ENCODE results near the gene PSMD1. TPM values are rescaled to one million over a fixed set of nuclear protein-coding genes. Genes with fewer than 3 reads are reported as not detected.

The PSMD1 gene
- total RNA-seq, 1 experiment from 2014 or later, result 133 TPM

DNA sequence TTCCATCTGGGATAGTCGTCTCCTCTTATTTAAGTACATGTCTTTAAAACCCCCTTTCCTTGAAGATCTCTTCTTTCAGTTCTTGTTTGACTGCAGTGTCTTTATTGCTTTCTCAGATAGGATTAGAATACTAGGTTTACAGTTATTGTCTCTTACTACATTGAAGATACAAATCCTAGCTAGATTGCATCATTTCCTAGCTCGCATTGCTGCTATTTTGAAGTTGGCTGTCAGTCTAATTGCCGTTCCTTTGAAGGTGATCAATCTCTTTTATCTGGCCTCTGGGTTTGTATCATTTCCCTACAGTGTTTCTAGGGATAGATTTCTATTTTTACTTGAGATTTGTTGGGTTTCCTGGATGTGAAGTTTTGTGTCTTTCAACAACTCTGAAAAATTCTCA is 162.6 kb downstream of the PSMD1 start:
- no peak overlapping the region for H2AFZ ChIP-seq (ENCODE audit: low read depth, low read length, poor library complexity, severe bottlenecking)

DNA sequence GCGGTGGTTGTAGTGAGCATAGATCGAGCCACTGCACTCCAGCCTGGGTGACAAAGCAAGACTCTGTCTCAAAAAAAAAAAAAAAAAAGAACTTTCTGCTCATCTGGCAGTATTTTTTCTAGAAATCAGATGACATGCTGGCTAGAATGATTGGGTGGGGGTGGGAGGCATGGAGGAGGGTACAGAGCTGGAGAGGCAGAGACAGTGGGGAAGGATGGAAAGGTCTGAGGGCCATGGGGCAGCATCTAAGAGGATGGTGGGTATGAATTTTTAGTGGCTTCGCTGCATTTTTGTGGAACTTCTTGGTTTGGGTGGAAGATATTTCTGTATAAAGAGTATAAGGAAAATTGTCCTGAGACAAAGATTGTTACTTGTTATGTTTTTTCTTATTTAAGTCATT is 165.1 kb downstream of the PSMD1 start:
- CTCF ChIA-PET, result no interaction called here
- Histone ChIP-seq H3K36me3 (ENCODE audit: control insufficient read depth in 1 of 2, insufficient read depth in 2 of 2, low read length in 2 of 2) (peaks cover 0 to 9% of the 10 kb centered on the region in 2 experiments; a peak in 1 of 4 replicates), H3K9ac (ENCODE audit: low read length) (no peak overlapping the region), H3K4me2 (ENCODE audit: low read length) (no peak overlapping the region), H3K27me3 (ENCODE audit: insufficient read depth, low read length) (no peaks in the 10 kb centered on the region), H3K4me3 (replicated peaks in 1 of 2; ENCODE audit: low read depth in 1 of 2, low read length in 2 of 2) (no peak overlapping the region), H4K20me1 (ENCODE audit: insufficient read depth) (no peaks in the 10 kb centered on the region), H3K27ac (ENCODE audit: low read depth, low read length) (no peak overlapping the region), H3K9me3 (ENCODE audit: control insufficient read depth in 1 of 2, insufficient read depth in 1 of 2, low read depth in 1 of 2, low read length in 2 of 2) (no peaks in the 10 kb centered on the region), H2AFZ (ENCODE audit: low read depth, low read length, poor library complexity, severe bottlenecking) (no peak overlapping the region), H3K79me2 (ENCODE audit: insufficient read depth, low read length) (no peaks in the 10 kb centered on the region), H3K4me1 (ENCODE audit: control insufficient read depth in 1 of 2, insufficient read depth in 2 of 2, low read length in 2 of 2) (no peaks in the 10 kb centered on the region), H3K9me2 (ENCODE audit: insufficient read depth) (no peaks in the 10 kb centered on the region)
- intact Hi-C loops (cut with micrococcal nuclease), result no loop called here
- no peak for ATAC-seq
- POLR2A ChIA-PET, result no interaction called here
- RAD21 ChIA-PET (ENCODE audit: low non-redundant PET in 1 of 2, low total read pairs in 2 of 2, uncharacterized antibody in 2 of 2, unreplicated experiment in 2 of 2), result interaction anchor here in 1 of 2 experiments (0.7 kb wide), 1 partner anchor 8 kb away, joined by 3 read pairs; no protein-coding TSS in a partner anchor
- TF ChIP-seq POLR2AphosphoS5 (IDR thresholded peaks at IDR 0.05; ENCODE audit: low read depth, low read length), result no peak
- no peak for DNase-seq (ENCODE audit: low read depth, low spot score)
- no TSS peak for BruUV-seq (replicated peaks)

More for the DNA sequence above, 162.6 kb downstream of the PSMD1 start:
- no peak for ATAC-seq
- CTCF ChIA-PET, result interaction anchor here (1.5 kb wide), 1 partner anchor 115 kb away, joined by 3 read pairs; no protein-coding TSS in a partner anchor
- intact Hi-C loops (cut with micrococcal nuclease), result no loop called here
- H3K4me3 ChIP-seq (replicated peaks in 1 of 2; ENCODE audit: low read depth in 1 of 2, low read length in 2 of 2), result no peak overlapping the region
- DNase-seq (ENCODE audit: low read depth, low spot score), result no peak
- H3K4me2 ChIP-seq (ENCODE audit: low read length), result no peak overlapping the region
- H3K36me3 ChIP-seq (ENCODE audit: control insufficient read depth in 1 of 2, insufficient read depth in 2 of 2, low read length in 2 of 2), result peaks cover 0 to 9% of the 10 kb centered on the region in 2 experiments; a peak in 1 of 4 replicates
- TF ChIP-seq JUND (IDR thresholded peaks at IDR 0.05) (no peak), POLR2AphosphoS5 (IDR thresholded peaks at IDR 0.05; ENCODE audit: low read depth, low read length) (no peak), RAD21 (IDR thresholded peaks at IDR 0.05; ENCODE audit: low read depth) (no peak), SIN3A (IDR thresholded peaks at IDR 0.05; ENCODE audit: low read depth) (no peak), YY1 (IDR thresholded peaks at IDR 0.05; ENCODE audit: extremely low read depth, insufficient replicate concordance, low read depth, low read length) (no peak), ELF1 (IDR thresholded peaks at IDR 0.05; ENCODE audit: borderline replicate concordance, low read depth) (no peak)
- TF ChIP-seq, protein P1, sequence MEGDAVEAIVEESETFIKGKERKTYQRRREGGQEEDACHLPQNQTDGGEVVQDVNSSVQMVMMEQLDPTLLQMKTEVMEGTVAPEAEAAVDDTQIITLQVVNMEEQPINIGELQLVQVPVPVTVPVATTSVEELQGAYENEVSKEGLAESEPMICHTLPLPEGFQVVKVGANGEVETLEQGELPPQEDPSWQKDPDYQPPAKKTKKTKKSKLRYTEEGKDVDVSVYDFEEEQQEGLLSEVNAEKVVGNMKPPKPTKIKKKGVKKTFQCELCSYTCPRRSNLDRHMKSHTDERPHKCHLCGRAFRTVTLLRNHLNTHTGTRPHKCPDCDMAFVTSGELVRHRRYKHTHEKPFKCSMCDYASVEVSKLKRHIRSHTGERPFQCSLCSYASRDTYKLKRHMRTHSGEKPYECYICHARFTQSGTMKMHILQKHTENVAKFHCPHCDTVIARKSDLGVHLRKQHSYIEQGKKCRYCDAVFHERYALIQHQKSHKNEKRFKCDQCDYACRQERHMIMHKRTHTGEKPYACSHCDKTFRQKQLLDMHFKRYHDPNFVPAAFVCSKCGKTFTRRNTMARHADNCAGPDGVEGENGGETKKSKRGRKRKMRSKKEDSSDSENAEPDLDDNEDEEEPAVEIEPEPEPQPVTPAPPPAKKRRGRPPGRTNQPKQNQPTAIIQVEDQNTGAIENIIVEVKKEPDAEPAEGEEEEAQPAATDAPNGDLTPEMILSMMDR (IDR thresholded peaks at IDR 0.05 in 2 of 3, conservative IDR thresholded peaks at IDR 0.05 in 1 of 3; ENCODE audit: borderline replicate concordance in 1 of 3, insufficient read depth in 1 of 3, low read depth in 2 of 3, low read length in 2 of 3), result no peak
- RAD21 ChIA-PET (ENCODE audit: low non-redundant PET in 1 of 2, low total read pairs in 2 of 2, uncharacterized antibody in 2 of 2, unreplicated experiment in 2 of 2), result no interaction called here
- BruUV-seq (replicated peaks), result no TSS peak
- POLR2A ChIA-PET, result no interaction called here
- no peaks in the 10 kb centered on the region for H3K79me2 ChIP-seq (ENCODE audit: insufficient read depth, low read length)
- H3K4me1 ChIP-seq (ENCODE audit: control insufficient read depth in 1 of 2, insufficient read depth in 2 of 2, low read length in 2 of 2), result no peaks in the 10 kb centered on the region
- H3K27ac ChIP-seq (ENCODE audit: low read depth, low read length), result no peak overlapping the region
- H3K9me3 ChIP-seq (ENCODE audit: control insufficient read depth in 1 of 2, insufficient read depth in 1 of 2, low read depth in 1 of 2, low read length in 2 of 2), result no peaks in the 10 kb centered on the region
- H4K20me1 ChIP-seq (ENCODE audit: insufficient read depth), result no peaks in the 10 kb centered on the region
- H3K9me2 ChIP-seq (ENCODE audit: insufficient read depth), result no peaks in the 10 kb centered on the region
- H3K27me3 ChIP-seq (ENCODE audit: insufficient read depth, low read length), result no peaks in the 10 kb centered on the region
- no peak overlapping the region for H3K9ac ChIP-seq (ENCODE audit: low read length)

Other genes starting within 250 kb of the PSMD1 start
- 117 TPM for gene ITM2C, start 191.9 kb upstream of the PSMD1 start, total RNA-seq (2021; ENCODE audit: unreplicated experiment)
- not detected for gene GPR55, start 131.6 kb upstream of the PSMD1 start, total RNA-seq (2021; ENCODE audit: unreplicated experiment)
- gene SPATA3, start 60.7 kb upstream of the PSMD1 start, total RNA-seq (2021; ENCODE audit: unreplicated experiment), result not detected
- gene C2orf72, start 19.3 kb upstream of the PSMD1 start, total RNA-seq (2021; ENCODE audit: unreplicated experiment), result 3.7 TPM
- gene HTR2B, start 68.2 kb downstream of the PSMD1 start, total RNA-seq (2021; ENCODE audit: unreplicated experiment), result not detected
- 16.4 TPM for gene ARMC9, start 141.8 kb downstream of the PSMD1 start, total RNA-seq (2021; ENCODE audit: unreplicated experiment)